Thoracic aorta (tissue), 2 donors: ENCODE results near the gene KLHL29. TPM values are rescaled to one million over a fixed set of nuclear protein-coding genes. Genes with fewer than 3 reads are reported as not detected.

Experiments used
- ATAC-seq: fragments of 150-250 bp; one replicate; pipeline ENCODE4 v1.8.0; 2017; ENCODE audit warnings: low read depth; ENCODE audit not compliant: insufficient number of reproducible peaks, low FRiP score
- DNase-seq: peaks from one replicate; pipeline ENCODE4 v3.0.0-alpha.2; 2020; ENCODE audit warnings: low spot score
- H3K27ac ChIP-seq, 2 donors: fragments of 200-600 bp; sonication (generic); 1 replicate in 1 of 2; 2 replicates in 1 of 2; pipeline ENCODE4 v1.5.1; 2016; ENCODE audit warnings: mild to moderate bottlenecking in 2 of 2, moderate library complexity in 2 of 2
- H3K27me3 ChIP-seq: fragments of 200-600 bp; sonication (generic); replicated peaks from 2 replicates; pipeline ENCODE4 v1.6.0; 2016; ENCODE audit warnings: mild to moderate bottlenecking; ENCODE audit not compliant: insufficient read depth
- H3K36me3 ChIP-seq: fragments of 200-600 bp; sonication (generic); one replicate; pipeline ENCODE4 v1.5.1; 2016
- H3K4me1 ChIP-seq, 2 donors: fragments of 200-600 bp; sonication (generic); 1 replicate in 1 of 2; 2 replicates in 1 of 2; pipeline versions ENCODE4 v1.5.1 to v1.6.0; 2016; ENCODE audit warnings: low read depth in 2 of 2, mild to moderate bottlenecking in 1 of 2; ENCODE audit not compliant: control insufficient read depth in 1 of 2
- H3K4me3 ChIP-seq: fragments of 200-600 bp; sonication (generic); 2 replicates; pipeline ENCODE4 v1.5.1; 2016; ENCODE audit warnings: mild to moderate bottlenecking
- H3K9me3 ChIP-seq: fragments of 200-600 bp; sonication (generic); 2 replicates; pipeline ENCODE4 v1.5.1; 2016
- total RNA-seq, 2 donors: library from RNA; depleted of rRNA; stranded (reverse); fragments of >200 nt; gene quantifications; one replicate each; pipeline versions ENCODE4 v1.1.0 to v1.2.3, GENCODE V29; 2016
- TF ChIP-seq, protein P1 (sequence below): fragments of 200-600 bp; sonication (generic); IDR thresholded peaks from one replicate; pipeline ENCODE4 v1.5.1; 2019; ENCODE audit warnings: antibody characterized with exemption

Gene KLHL29
- total RNA-seq, 2 donors from 2014 or later, result 18.5 to 24.4 TPM

DNA sequence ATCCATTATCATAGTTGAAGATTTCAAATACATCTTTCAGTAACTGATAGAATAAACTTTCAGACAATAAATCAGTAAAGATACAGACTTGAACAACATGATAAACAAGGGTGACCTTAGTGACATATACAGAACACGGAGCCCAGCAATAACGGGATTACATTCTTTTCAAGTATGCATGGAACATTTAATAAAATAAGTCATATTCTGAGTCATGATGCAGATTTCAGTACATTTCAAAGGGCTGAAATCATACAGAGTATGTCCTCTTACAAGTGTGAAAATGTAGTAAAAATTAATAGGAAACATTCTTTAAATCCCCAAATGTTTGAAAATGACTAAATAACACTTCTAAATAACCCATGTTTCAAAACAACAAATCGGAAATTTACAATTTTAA, 17.2 kb upstream of the KLHL29 start:
- ATAC-seq (no peak), DNase-seq (no peak)
- H3K9me3 ChIP-seq, result no peaks in the 10 kb centered on the region
- H3K4me1 ChIP-seq, result no peaks in the 10 kb centered on the region
- H3K27ac ChIP-seq, result no peak overlapping the region
- TF ChIP-seq, protein P1, sequence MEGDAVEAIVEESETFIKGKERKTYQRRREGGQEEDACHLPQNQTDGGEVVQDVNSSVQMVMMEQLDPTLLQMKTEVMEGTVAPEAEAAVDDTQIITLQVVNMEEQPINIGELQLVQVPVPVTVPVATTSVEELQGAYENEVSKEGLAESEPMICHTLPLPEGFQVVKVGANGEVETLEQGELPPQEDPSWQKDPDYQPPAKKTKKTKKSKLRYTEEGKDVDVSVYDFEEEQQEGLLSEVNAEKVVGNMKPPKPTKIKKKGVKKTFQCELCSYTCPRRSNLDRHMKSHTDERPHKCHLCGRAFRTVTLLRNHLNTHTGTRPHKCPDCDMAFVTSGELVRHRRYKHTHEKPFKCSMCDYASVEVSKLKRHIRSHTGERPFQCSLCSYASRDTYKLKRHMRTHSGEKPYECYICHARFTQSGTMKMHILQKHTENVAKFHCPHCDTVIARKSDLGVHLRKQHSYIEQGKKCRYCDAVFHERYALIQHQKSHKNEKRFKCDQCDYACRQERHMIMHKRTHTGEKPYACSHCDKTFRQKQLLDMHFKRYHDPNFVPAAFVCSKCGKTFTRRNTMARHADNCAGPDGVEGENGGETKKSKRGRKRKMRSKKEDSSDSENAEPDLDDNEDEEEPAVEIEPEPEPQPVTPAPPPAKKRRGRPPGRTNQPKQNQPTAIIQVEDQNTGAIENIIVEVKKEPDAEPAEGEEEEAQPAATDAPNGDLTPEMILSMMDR, result no peak
- H3K4me3 ChIP-seq, result no peak overlapping the region
- no peaks in the 10 kb centered on the region for H3K27me3 ChIP-seq
- H3K36me3 ChIP-seq, result no peaks in the 10 kb centered on the region

DNA sequence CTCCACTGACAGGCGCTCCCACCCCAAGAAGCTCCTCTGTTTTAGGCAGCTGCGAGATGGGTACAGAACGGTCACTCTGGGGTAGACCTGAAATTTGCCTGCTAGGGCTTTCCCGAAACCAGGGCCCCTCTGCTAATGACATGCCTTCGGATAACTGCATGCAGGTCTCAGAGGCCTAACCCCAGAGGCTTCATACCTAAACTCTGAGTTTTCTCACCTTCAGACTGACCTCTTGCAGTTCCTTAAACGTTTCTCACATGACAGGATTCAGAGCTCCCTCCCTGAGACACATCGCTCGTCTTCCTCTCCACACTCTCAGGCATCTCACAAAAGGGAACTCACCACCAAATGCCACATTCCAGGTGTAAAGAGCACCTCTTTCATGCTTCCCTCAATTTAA, 11.3 kb upstream of the KLHL29 start:
- Histone ChIP-seq H3K36me3 (no peaks in the 10 kb centered on the region), H3K4me3 (no peak overlapping the region), H3K9me3 (no peaks in the 10 kb centered on the region), H3K27ac (no peak overlapping the region), H3K27me3 (no peaks in the 10 kb centered on the region), H3K4me1 (no peaks in the 10 kb centered on the region)
- DNase-seq (no peak), ATAC-seq (no peak)
- TF ChIP-seq, protein P1, result no peak

DNA sequence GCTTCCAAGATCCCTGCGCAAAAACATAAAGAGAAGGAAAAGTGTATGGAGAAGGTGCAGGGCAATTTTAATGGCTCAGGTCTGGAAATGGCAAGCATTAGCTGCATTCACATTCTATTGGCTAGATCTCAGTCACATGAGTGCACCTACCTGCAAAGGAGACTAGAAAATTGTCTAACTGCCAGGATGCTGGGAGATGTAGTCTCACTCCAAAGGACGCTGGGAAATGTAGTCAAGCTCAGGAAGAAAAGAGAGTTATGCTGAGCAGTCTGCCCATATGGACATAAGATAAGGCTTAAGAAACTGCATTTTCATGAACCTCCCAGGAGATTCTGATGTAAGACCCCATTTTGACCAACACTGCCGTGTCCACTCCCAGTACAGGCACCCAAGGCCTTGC, 9.5 kb upstream of the KLHL29 start:
- no peak for ATAC-seq
- TF ChIP-seq, protein P1, result no peak
- DNase-seq, result no peak
- H3K4me3 ChIP-seq, result no peak overlapping the region
- peaks cover 0 to under 1% of the 10 kb centered on the region in 2 donors for H3K4me1 ChIP-seq
- no peaks in the 10 kb centered on the region for H3K9me3 ChIP-seq
- no peak overlapping the region for H3K27ac ChIP-seq
- H3K36me3 ChIP-seq, result no peaks in the 10 kb centered on the region
- no peaks in the 10 kb centered on the region for H3K27me3 ChIP-seq

DNA sequence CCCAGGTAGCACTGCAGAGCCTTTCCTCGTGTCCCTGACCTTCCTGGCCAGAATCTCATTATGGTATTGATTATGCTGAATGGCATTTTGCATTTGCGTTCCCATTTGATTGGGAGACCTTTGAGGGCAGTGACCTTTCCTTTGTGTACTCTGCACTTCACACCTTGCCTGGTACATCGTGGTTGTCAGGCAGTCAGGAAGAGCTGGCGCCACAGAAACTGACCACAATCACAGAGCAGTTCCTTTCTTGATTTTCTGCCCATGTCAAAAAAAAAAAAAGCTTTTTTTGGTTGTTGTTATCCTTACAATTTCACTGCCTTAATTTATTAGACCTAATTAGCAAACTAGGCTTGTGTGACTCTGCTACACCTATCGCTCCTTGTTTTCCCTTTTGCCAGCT, 8.9 kb upstream of the KLHL29 start:
- H3K9me3 ChIP-seq, result no peaks in the 10 kb centered on the region
- H3K4me1 ChIP-seq, result peaks cover 2 to 7% of the 10 kb centered on the region in 2 donors
- DNase-seq (no peak), ATAC-seq (no peak)
- no peaks in the 10 kb centered on the region for H3K36me3 ChIP-seq
- no peaks in the 10 kb centered on the region for H3K27me3 ChIP-seq
- no peak overlapping the region for H3K4me3 ChIP-seq
- H3K27ac ChIP-seq, result no peak overlapping the region
- TF ChIP-seq, protein P1, result no peak

DNA sequence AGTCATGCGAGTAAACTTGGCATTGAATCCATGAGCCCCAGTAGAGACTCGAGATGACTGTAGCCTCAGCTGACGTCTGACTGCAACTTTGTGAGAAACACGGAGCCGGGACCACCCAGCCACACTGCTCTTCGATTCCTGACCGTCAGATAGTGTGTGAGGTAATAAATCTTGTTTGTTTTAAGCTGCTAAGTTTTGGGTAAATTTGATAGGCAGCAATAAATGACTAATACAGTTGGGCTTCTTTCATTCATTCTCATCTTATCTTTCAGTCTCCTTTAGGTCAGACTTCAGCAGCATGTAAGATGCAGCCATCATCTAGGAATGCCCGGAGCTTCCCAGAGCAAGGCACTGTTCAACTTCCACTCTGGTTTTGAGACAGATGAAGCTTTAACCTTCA, 8.0 kb upstream of the KLHL29 start:
- Histone ChIP-seq H3K27ac (no peak overlapping the region), H3K4me3 (no peak overlapping the region), H3K9me3 (no peaks in the 10 kb centered on the region), H3K36me3 (no peaks in the 10 kb centered on the region), H3K4me1 (peaks cover 2 to 8% of the 10 kb centered on the region in 2 donors), H3K27me3 (no peaks in the 10 kb centered on the region)
- TF ChIP-seq, protein P1, result no peak
- no peak for DNase-seq
- no peak for ATAC-seq
